HG03460 (cell line): ENCODE data around the gene TMCO4.

ENCODE experiments used
- ATAC-seq: cut with Tn5 transposase; IDR thresholded peaks from one replicate; pipeline ENCODE4 v1.9.1; 2021; ENCODE audit not compliant: unreplicated experiment

Gene TMCO4

GRCh38 chr1:19723874-19724273 is 75.8 kb downstream of the TMCO4 start:
- no peak for ATAC-seq

DNA sequence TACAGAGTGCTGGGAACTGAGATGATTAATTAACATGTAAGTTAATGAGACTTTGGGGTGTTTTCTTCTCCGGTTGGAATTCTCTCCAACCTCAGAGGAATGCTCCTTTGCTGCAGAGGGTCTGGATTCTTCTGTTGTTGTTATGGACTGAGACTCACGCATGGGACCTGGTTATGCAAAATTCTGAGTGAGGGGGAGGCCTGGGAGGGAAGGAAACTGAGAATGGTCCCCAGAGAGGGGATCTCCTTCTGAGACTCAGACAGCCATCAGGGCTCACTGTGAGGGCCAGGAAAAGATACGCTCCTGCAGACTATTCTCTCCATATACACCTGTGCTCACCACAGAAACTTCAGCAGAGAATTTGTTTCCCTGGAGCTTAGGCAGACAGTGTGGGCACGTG is 78.7 kb downstream of the TMCO4 start:
- no peak for ATAC-seq

GRCh38 chr1:19720174-19720573 is 79.5 kb downstream of the TMCO4 start:
- no peak for ATAC-seq

DNA sequence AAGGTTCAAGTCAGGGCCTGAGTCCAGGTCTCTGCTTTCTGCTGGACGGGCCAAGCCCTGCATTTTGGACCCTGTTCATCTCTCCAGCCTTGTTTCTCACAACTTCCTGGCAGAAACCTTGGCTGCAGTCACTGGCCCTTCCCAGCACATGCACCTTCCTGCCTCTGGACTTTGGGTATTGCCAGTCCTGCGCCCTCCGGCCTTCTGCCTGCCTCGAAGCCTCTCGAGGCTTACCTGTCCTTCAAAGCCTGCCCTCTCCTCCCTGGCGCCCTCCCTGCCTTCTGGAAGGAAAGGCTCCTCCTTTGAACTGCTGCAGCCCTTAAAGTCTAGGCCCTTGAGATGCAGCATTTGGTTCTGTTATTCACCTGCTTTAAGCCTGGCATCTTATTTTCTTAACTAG is 82.2 kb downstream of the TMCO4 start:
- ATAC-seq, result no peak

DNA sequence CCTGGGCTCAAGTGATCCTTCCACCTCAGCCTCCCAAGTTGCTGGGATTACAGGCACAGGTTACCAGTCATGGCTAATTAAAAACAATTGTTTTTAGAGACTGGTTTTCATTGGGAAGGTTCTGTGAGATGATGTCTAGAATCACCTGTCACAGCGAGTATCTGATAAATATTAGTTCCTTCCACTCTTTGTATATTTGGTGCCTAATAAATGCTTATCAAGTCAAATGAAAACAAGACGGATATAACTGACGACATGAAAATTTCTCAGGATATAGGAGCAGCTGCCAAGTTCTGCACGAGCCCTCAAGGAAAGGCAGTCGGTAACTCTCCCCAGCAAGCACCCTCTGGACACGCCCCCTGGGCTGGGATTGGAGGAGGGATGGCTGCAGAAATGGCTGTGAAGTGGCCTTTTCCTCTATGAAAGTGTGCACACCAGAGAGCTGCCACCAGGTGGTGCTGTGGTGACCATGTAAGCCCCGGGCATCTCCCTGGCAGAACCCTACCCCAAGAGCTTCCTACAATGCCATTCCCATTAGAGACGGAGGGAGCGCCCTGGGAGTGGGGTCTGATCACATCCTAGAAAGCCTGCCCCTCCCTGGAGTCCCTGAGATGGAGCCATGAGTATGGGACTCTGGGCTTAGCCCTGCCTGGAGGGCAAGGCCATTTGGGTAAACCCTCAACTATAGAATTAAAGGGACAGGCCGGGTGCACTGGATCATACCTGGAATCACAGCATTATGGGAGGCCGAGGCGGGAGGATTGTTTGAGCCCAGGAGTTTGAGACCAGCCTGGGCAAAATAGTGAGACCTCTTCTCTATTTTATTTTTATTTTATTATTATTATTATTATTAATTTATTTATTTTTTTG is 84.1 kb downstream of the TMCO4 start:
- ATAC-seq, result peak; percentile 49

- no peak for ATAC-seq
These were observed 86.8 kb downstream of the TMCO4 start for GRCh38 chr1:19712928-19713327.

DNA sequence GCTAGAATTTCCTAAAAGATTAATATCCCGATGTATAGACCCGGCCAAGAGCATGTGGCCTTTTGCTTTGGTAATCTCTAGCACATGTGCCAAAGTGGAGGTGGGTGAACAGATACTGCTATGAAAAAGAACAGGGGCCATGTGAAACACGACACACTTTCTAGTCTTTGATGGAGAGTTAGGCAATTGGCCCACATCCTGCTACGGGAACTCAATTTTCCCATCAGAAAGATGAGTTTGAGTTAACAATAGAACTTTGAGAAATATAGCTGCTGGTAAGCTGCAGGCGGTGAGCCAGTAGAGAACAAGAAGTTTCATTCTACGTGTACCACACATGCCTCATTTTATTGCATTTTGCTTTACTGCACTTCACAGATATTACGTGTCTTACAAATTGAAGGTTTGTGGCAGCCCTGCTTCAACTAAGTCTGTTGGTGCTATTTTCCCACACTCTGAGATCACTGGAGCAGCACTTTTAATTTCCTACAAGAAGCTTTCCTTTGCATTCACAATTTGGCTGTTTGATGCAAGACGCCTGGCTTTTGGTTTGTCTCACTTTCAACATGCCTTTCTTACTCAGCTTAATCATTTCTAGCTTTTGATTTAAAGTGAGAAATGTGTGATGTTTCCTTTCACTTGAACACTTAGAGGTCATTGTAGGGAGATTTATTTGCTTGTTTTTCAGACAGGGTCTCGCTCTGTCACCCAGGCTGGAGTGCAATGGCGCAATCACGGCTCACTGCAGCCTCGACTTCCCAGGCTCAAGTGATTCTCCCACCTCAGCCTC is 88.7 kb downstream of the TMCO4 start:
- ATAC-seq, result peak; percentile 50

GRCh38 chr1:19709260-19709793 is 90.4 kb downstream of the TMCO4 start:
- ATAC-seq, result no peak

GRCh38 chr1:19708567-19709110 is 91.1 kb downstream of the TMCO4 start:
- no peak for ATAC-seq

GRCh38 chr1:19706136-19706535 is 93.6 kb downstream of the TMCO4 start:
- ATAC-seq, result no peak

DNA sequence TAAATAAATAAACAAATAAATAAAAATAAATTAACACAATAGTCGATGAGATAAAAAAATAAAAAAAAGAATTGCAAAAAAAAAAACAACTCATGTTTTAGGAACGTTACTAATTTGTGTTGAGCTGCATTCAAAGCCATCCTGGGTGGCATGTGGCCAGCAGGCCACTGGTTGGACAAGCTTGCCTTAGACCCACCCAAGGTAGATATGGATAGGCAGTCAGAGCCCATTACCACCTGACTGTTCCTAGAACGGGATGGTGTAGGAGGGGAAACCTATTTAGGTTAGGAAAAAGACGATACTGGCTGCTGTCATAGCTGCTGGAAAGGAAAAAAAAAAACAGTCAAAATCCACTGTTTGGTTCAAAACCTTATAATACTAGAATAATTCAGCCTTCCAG is 94.3 kb downstream of the TMCO4 start:
- ATAC-seq, result no peak

- no peak for ATAC-seq
These were observed 95.2 kb downstream of the TMCO4 start for GRCh38 chr1:19704247-19705113.

DNA sequence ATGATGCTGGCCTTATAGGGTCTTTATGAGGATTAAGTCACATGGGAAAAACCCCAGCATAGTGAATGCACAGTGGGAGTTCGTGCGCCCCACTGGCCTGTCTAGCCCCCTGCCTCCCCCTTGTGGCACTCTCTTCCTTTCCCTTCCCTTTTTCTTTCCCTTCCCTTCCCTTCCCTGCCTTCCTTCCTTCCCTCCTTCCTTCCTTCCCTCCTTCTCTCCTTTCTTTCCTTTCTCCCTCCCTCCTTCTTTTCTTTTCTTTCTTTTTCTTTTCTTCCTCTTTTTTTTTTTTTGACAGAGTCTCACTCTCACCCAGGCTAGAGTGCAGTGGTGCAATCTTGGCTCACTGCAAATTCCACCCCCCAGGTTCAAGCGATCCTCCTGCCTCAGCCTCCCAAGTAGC is 96.4 kb downstream of the TMCO4 start:
- no peak for ATAC-seq

DNA sequence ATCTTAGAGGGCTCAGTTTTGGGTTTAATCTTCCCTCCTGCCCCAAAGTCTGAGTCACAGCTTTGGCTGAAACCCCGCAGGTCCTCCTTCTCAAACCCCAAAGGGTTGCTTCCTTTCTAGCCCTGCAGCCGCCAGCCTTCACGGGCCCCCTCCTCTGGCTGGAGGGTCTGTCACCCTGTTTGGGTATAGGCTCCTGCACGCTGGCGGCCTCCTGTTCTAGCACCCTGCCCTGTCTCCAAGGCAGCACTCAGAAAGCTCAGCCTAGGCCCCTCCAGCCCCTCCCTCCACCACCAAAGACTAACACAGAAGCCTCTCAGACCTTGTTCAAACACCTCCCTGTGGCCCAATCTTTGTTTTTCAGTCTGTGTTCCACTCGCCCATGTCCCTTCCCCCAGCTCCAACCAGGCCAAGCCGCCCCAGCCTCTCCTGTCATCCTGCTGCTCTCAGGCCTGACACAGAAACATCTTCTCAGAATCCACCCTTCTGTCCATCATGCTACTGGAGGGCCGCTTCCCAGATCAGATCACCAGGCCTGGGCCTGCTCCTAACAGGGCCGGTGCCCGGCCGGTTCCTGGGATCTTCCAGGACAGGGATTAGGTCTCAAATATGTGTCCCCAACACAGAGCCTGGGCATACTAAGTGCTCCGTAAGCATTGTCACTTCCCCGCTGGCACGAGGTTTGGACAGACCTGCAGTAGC is 99.5 kb downstream of the TMCO4 start:
- no peak for ATAC-seq

- ATAC-seq, result no peak
These were observed 101.5 kb downstream of the TMCO4 start for GRCh38 chr1:19698181-19698580.

GRCh38 chr1:19696820-19697219 is 102.9 kb downstream of the TMCO4 start:
- no peak for ATAC-seq

DNA sequence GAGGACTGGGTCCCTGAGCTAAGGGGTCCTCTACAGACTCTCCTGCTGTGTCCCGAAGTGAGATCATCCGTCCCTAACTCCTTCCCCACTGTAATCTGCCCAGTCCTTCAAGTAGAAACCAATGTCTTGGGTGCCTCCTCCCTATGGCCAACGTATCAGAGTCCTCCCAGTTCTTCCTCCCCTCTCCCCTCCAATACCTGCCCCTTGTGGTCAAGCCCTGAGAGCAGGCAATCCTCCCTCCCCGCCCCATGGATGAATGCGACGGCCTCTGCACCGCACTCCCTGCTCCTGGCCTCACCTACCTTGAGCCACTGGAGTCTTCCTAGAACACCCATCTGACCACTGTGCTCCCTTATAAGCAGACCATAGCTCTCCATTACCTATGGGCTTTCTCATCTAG is 103.9 kb downstream of the TMCO4 start:
- no peak for ATAC-seq

DNA sequence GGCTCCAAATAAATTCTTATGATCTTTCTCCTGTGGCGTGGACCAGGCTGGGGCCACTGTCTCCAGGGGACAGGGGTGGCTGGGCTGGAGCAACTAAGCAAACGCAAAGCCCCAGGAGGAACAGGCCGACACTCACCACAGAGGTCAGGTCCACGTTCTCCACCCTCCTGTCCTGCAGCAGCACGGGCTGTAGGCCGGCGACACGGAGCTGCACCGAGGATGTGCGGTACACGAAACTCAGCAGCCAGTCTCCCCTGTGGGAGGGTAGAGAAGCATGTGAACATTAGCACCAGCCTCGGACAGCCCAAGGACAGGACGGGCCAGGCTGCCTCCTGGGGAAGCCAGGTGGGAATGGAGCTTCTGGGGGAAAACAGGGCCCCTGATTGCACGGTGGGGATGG is 105.4 kb downstream of the TMCO4 start:
- no peak for ATAC-seq

DNA sequence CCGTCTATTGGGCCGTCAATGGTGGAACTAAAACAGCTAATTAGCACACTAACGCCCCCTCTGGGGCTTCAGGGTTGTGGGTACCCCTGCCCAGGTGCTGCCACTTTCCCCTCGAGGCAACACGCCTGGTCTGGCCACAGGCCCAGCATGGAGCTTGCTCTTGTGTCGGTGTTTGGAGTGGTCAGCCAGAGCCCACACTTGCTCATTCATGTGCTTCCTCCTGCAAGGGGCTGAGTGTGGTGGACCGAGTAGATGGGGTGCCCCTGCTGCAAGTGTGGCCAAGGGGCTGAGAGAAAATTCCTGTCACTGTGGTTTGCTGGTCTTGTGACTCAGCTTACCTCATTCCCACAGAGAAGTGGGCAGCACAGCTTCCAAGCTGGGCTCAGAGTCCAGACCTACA is 109.4 kb downstream of the TMCO4 start:
- no peak for ATAC-seq

DNA sequence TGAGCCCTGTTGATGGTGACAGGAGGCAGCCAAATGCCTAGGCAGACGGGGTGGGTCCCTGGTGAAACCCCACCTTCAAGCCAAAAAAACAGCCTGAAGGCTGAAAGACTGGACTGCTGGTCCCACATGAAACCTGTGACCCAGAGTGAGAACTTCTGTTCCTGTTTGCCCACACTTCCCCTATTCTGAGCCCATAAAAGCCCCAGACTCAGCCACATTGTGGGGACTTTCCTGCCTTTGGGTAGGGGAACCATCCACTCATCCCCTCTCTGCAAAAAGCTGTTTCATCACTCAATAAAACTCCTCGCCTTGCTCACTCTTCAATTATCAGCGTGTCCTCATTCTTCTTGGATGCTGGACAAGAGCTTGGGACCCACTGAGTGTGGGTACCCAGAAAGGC is 109.9 kb downstream of the TMCO4 start:
- no peak for ATAC-seq
